ENCODE measurements around the gene MMAB.

DNA sequence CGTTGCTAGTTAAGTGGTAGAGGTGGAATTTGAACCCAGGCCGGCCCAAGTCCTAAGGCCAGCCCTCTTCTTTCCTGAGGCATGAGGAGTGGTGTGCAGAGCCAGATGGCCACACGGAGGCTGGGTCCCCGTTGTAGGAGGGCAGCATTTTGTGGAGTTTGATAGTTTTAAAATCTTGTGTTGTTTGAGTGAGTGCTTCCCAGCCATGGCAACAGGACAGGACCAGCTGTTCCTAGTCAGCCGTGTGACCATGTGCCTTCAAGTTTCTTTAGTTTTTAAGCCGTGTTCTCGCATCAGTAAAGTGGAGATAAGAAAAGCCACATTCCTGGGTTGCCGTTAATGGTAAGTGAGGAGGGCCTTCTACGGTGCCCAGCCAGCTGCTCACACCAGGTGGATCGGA, 51.5 kb downstream of the MMAB start:
- TF ChIP-seq, protein P1, sequence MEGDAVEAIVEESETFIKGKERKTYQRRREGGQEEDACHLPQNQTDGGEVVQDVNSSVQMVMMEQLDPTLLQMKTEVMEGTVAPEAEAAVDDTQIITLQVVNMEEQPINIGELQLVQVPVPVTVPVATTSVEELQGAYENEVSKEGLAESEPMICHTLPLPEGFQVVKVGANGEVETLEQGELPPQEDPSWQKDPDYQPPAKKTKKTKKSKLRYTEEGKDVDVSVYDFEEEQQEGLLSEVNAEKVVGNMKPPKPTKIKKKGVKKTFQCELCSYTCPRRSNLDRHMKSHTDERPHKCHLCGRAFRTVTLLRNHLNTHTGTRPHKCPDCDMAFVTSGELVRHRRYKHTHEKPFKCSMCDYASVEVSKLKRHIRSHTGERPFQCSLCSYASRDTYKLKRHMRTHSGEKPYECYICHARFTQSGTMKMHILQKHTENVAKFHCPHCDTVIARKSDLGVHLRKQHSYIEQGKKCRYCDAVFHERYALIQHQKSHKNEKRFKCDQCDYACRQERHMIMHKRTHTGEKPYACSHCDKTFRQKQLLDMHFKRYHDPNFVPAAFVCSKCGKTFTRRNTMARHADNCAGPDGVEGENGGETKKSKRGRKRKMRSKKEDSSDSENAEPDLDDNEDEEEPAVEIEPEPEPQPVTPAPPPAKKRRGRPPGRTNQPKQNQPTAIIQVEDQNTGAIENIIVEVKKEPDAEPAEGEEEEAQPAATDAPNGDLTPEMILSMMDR (IDR thresholded peaks at IDR 0.05): no peak
- TF ChIP-seq POLR2A (IDR thresholded peaks at IDR 0.05): no peak
